Measurements from ENCODE around the gene RPS17. TPM values are rescaled to one million over a fixed set of nuclear protein-coding genes. Genes with fewer than 3 reads are reported as not detected.
"Not testable (repeated sequence)": the region's sequence is repeated elsewhere in the genome, so short reads cannot be mapped to it uniquely, and the experiment has no call there.

RPS17 gene
- total RNA-seq, 4 donors from 2014 or later: 1,206 to 4,149 (median 2,794) TPM

GRCh38 chr15:82530606-82531379 lies 9.5 kb downstream of the RPS17 start:
- no peaks in the 10 kb centered on the region for H3K9me3 ChIP-seq

GRCh38 chr15:82530006-82530405 lies 10.3 kb downstream of the RPS17 start:
- peaks cover 0 to 30% (median 11%) of the 10 kb centered on the region in 3 donors for H3K4me1 ChIP-seq
- H3K27ac ChIP-seq: no peak overlapping the region
- H3K36me3 ChIP-seq: peaks cover 0 to 25% (median 0%) of the 10 kb centered on the region in 3 donors
- TF ChIP-seq CTCF (IDR thresholded peaks at IDR 0.05): no peak
- TF ChIP-seq POLR2A (IDR thresholded peaks at IDR 0.05): no peak
- no peak for DNase-seq
- WGBS, 2 donors: 72 to 80% methylated on average over 2 to 3 of the region's 3 CpGs
- no peak overlapping the region for H3K4me3 ChIP-seq
- no peaks in the 10 kb centered on the region for H3K27me3 ChIP-seq
- H3K9me3 ChIP-seq: no peaks in the 10 kb centered on the region
- intact Hi-C loops (cut with DNase I): no loop called here

More at GRCh38 chr15:82530606-82531379, 9.5 kb downstream of the RPS17 start:
- Histone ChIP-seq H3K27me3 (no peaks in the 10 kb centered on the region), H3K4me1 (peaks cover 0 to 30% (median 11%) of the 10 kb centered on the region in 3 donors), H3K4me3 (peak overlapping the region in 2 of 4 donors; percentile 29 to 47), H3K36me3 (peaks cover 0 to 33% (median 0%) of the 10 kb centered on the region in 3 donors), H3K27ac (peak overlapping the region; percentile 18 to 68 (median 37))
- WGBS, 2 donors: 8 to 25% methylated on average over 6 to 7 of the region's 10 CpGs
- intact Hi-C loops (cut with DNase I): no loop called here
- no peak for TF ChIP-seq POLR2A (IDR thresholded peaks at IDR 0.05)
- peak; percentile 73 to 95 (median 84) for TF ChIP-seq CTCF (IDR thresholded peaks at IDR 0.05)
- DNase-seq: no peak

GRCh38 chr15:82513587-82513986 lies 26.7 kb downstream of the RPS17 start:
- H3K4me3 ChIP-seq; intact Hi-C loops (cut with DNase I); H3K36me3 ChIP-seq; DNase-seq; H3K27me3 ChIP-seq; H3K9me3 ChIP-seq; H3K27ac ChIP-seq; H3K4me1 ChIP-seq: not testable (repeated sequence)
- WGBS, 2 donors: no CpG with 5 or more reads among the region's 48 CpGs

GRCh38 chr15:82507693-82508092 lies 32.6 kb downstream of the RPS17 start:
- H3K27me3 ChIP-seq; H3K36me3 ChIP-seq; DNase-seq; intact Hi-C loops (cut with DNase I); H3K27ac ChIP-seq; H3K4me1 ChIP-seq; H3K4me3 ChIP-seq; H3K9me3 ChIP-seq: not testable (repeated sequence)
- WGBS, 2 donors: 93% methylated on average over 2 to 4 of the region's 4 CpGs

- H3K4me3 ChIP-seq; DNase-seq; H3K27ac ChIP-seq; H3K36me3 ChIP-seq; intact Hi-C loops (cut with DNase I); H3K9me3 ChIP-seq; H3K4me1 ChIP-seq; H3K27me3 ChIP-seq: not testable (repeated sequence)
- 94 to 100% methylated on average over 1 of the region's 1 CpG for WGBS, 2 donors
Measured at GRCh38 chr15:82507087-82507486, 33.2 kb downstream of the RPS17 start.

GRCh38 chr15:82505842-82506241 lies 34.4 kb downstream of the RPS17 start:
- H3K27ac ChIP-seq; H3K27me3 ChIP-seq; intact Hi-C loops (cut with DNase I); H3K4me3 ChIP-seq; DNase-seq; H3K9me3 ChIP-seq; H3K4me1 ChIP-seq; H3K36me3 ChIP-seq: not testable (repeated sequence)
- no CpG with 5 or more reads among the region's 3 CpGs for WGBS, 2 donors

- H3K27ac ChIP-seq; H3K4me3 ChIP-seq; intact Hi-C loops (cut with DNase I); H3K4me1 ChIP-seq; H3K9me3 ChIP-seq; H3K27me3 ChIP-seq; DNase-seq; H3K36me3 ChIP-seq: not testable (repeated sequence)
- WGBS, 2 donors: no CpG with 5 or more reads among the region's 3 CpGs
Measured at GRCh38 chr15:82504074-82504473, 36.2 kb downstream of the RPS17 start.

DNA sequence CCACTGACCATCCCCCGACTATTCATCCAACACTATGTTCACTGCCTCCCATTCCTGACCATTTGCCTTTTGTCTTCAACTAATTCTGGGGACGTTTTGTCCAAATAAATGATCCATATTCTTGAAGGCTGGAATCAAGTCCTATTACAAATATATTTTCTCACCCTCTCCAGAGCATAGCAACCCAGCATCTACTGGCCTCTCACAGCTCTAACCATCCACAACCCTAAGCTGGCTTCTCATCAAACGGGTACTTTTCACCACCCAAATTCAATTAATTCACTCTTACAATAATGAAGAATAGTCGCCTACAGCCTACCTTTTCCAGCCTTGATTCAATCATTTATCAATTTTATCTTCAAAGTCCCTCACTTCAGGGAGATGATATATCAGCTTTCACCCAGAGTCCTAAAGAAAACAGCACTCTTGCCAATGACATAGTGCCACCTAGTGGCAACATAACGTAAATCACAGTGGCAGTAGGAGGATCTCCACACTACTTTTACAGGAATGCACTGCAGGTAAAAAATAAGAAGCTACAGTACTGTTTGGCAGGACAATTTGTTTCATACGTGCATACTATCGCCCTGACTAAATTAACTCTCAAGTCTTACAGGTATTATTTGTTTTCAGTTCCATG lies 37.4 kb downstream of the RPS17 start:
- DNase-seq; H3K4me3 ChIP-seq; H3K9me3 ChIP-seq; H3K27ac ChIP-seq; H3K36me3 ChIP-seq; H3K27me3 ChIP-seq; H3K4me1 ChIP-seq; intact Hi-C loops (cut with DNase I): not testable (repeated sequence)
- 51 to 53% methylated on average over 2 of the region's 7 CpGs for WGBS, 2 donors

GRCh38 chr15:82500772-82501171 lies 39.5 kb downstream of the RPS17 start:
- H3K4me3 ChIP-seq; H3K27me3 ChIP-seq; H3K9me3 ChIP-seq; H3K36me3 ChIP-seq; H3K27ac ChIP-seq; DNase-seq; intact Hi-C loops (cut with DNase I); H3K4me1 ChIP-seq: not testable (repeated sequence)
- WGBS, 2 donors: 57 to 71% methylated on average over 3 to 4 of the region's 4 CpGs

GRCh38 chr15:82497978-82498377 lies 42.3 kb downstream of the RPS17 start:
- H3K4me1 ChIP-seq; H3K27ac ChIP-seq; intact Hi-C loops (cut with DNase I); DNase-seq; H3K9me3 ChIP-seq; H3K36me3 ChIP-seq; H3K4me3 ChIP-seq; H3K27me3 ChIP-seq: not testable (repeated sequence)

All from esophagus squamous epithelium (tissue), 5 donors.